Measurements from ENCODE around the gene RIPOR3.
A peak's percentile ranks its signal among the peaks of the same experiment; 100 is the strongest.
"Not testable (repeated sequence)": the region's sequence is repeated elsewhere in the genome, so short reads cannot be mapped to it uniquely, and the experiment has no call there.

The RIPOR3 gene

GRCh38 chr20:50602432-50603088 is 88.8 kb downstream of the RIPOR3 start:
- DNase-seq, result no peak

GRCh38 chr20:50601511-50602431 is 89.6 kb downstream of the RIPOR3 start:
- no peak for DNase-seq

DNA sequence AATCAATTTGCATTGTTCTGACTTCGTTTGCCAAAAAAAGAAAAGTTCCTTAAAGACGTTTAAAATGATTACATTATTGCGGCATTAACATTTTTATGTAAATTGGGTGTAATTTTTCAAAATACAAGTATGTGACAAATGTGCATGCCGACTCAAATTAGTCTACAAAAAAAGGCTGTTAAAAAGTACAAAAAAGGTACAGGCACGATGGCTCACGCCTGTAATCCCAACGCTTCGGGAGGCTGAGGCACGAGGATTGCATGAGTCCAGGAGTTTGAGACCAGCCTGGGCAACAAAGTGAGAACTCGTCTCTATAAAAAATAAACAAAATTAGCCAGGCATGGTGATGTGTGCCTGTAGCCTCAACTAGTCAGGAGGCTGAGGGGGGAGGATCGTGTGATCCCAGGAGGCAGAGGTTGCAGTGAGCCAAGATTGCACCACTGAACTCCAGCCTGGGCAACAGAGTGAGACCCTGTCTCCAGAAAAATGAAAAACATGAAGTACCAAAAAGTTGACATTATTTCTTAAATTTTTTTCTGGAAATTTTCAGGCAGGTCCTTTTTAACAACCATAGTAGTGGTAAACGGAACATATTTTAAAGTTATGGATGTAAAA is 91.0 kb downstream of the RIPOR3 start:
- no peak for DNase-seq

- not testable (repeated sequence) for DNase-seq
Observed at GRCh38 chr20:50598768-50599167, 92.6 kb downstream of the RIPOR3 start.

DNA sequence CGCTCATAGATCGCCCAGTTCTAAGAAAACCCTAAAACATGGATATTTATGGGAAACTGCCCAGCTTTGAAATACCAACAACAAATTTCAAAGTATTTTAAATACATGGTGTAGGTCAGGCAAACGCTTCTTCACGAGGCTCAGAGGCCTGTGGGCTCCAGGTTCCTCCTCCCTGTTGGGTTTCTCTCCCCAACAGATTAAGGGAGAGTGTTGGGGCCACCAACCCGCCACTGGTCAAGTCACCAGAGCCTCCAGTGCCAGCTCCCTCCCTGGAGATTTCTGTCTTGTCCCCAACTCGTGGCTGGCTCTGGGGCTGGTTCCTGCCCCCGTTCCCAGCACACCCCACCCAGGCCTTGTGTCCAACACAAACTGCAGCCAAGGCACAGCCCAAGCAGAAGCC is 93.3 kb downstream of the RIPOR3 start:
- DNase-seq, result no peak

DNA sequence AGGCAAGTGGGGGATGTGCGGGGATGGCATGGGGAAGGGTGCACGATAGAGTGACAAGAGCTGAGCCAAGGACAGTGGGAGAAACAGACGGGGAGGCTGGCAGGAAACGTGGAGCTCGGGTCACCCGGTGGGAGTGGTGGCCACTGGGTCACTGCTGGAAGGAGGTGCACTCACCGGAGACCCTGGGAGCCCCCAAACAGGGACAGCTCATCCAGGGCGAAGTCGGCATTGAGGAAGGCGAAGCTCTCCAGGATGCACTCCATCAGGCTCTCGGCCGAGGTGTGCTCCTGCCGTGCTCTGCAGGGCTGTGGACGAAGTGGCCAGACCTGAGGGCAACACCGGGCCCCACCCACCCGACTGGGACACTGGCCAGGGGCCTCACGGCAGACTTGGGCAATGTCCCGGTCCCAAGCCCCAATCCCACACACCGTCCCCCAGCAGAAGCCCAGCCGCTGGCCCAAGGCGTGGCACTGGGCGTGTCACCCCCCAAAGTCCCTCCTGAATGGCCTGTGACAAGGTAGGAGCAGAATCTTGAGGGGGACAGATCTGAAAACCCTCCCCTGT is 93.9 kb downstream of the RIPOR3 start:
- no peak for DNase-seq

- no peak for DNase-seq
Observed at GRCh38 chr20:50596694-50597021, 94.7 kb downstream of the RIPOR3 start.

GRCh38 chr20:50595988-50596693 is 95.2 kb downstream of the RIPOR3 start:
- DNase-seq, result no peak

GRCh38 chr20:50595433-50595895 is 95.9 kb downstream of the RIPOR3 start:
- DNase-seq, result no peak

DNA sequence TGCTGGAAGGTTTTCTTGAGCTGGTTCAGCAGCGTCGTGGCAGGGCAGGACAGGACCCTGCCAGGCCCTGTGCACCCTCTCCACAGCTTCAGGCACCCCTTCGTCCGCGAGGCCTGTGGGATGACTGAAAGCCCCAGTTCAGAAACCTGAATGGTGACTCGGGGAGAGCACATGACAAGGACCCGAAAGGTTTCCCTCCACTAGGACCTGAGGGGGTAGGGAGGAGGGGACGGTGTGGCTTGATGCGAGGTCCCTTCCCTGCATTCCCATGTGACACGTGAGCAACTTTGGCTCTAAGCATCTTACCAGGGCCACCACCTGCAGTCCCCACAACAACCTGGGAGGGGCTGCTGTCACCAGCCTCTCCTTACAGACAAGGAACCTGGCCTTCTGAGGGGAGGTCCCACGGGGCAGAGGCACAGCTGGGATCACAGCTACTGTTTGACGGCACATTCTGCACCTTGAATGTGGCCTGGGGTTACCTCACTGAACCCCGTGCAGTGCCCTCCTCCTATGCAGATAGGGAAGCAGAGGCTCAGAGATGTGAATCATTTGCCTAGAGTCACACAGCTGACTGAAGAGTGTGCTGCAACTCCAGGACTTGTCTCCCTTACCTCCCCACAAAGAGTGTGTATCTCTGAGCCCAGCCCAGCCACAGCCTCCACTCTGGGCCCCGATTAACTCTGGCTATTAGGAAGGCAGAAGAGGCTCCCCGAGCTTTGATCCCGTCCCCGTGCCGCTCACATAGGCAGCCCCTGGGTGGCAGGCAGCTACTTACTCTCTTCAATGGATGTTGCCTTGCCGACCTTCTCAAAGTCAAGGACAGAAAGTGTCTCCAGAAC is 96.5 kb downstream of the RIPOR3 start:
- no peak for DNase-seq

GRCh38 chr20:50594231-50594590 is 97.1 kb downstream of the RIPOR3 start:
- DNase-seq, result no peak

DNA sequence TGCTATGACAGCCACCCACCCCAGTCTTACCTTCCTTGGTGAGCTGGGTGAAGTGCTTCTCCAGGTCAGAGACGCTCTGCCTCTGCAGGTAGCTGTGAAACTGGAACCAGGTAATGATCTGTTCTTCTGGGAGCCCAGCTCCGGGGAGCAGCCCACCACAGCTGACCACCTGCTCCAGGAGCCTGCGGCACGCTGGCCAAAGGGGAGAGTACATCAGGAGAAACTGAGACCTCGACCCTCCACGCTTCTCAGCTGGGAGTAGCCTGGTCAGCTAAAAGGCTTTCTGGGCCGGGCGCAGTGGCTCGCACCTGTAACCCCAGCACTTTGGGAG is 98.4 kb downstream of the RIPOR3 start:
- no peak for DNase-seq

GRCh38 chr20:50592282-50593004 is 98.9 kb downstream of the RIPOR3 start:
- no peak for DNase-seq

DNA sequence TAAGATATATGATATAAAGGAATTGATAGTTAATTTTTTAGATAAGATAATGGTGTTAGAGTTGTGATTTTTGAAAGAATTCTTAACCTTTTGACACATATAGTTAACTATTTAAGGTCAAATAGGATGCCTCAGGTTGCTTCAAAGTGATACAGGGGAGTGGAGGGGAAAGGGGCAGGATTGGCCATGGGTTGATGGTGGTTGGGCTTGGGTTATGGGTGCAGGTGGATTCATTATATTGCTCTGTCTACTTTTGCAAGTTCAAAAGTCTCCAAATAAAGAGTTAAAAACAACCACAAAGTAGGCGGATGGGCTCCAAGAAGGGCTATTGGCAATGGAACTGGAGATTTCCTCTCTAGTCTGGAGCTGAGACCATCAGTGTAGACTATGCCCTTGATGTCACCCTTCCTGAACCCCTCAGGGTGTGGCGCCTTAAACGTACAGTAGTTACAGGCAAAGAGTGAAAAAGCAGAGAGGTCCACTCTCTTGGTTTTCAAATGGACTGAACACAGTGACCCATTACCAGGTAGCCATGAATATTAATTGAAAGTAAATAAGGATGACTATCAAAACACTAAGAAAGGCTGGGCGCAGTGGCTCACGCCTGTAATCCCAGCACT is 100.0 kb downstream of the RIPOR3 start:
- no peak for DNase-seq

GRCh38 chr20:50590348-50590664 is 101.0 kb downstream of the RIPOR3 start:
- DNase-seq, result peak; percentile 37 to 61

- no peak for DNase-seq
Observed at GRCh38 chr20:50589548-50590347, 101.6 kb downstream of the RIPOR3 start.

GRCh38 chr20:50588034-50588736 is 103.2 kb downstream of the RIPOR3 start:
- DNase-seq, result peak in 1 of 2 experiments; percentile 20

DNA sequence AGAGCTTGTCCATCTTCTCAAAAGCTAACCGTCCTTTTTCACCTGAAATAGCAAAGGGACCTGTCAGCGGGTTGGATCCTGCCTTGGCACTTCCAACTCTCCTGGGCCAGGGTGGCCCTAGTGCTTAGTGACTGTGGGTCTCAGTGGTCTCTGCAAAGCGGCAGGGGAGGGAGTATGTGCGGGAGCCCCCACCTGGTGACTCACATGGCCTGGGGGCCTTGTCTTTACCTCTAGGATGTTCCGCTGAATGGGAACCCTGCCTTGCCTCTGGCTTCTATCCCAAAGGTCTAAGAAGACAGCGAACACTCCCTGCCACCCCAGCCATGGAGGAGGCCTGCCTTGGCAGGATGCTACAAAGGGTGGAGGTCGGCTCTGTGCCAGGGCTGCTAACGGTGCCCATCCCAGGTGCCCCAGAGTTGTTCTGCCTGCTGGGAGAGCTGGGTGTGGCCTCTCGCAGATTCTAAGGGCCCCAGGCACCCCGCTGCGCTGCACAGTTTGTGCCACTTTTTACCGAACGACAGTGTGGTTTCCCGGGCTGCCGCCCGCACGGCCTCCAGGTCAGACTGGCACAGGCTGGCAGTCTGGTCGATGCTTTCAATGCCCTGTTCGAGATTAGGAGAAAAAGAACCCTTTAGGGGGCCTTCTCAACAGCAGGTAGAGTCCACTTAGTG is 103.9 kb downstream of the RIPOR3 start:
- no peak for DNase-seq

Data from NCI-H187 (cell line).